ENCODE data around the gene IRGC.
"Not testable (repeated sequence)": the region's sequence is repeated elsewhere in the genome, so short reads cannot be mapped to it uniquely, and the experiment has no call there.

The IRGC gene

DNA sequence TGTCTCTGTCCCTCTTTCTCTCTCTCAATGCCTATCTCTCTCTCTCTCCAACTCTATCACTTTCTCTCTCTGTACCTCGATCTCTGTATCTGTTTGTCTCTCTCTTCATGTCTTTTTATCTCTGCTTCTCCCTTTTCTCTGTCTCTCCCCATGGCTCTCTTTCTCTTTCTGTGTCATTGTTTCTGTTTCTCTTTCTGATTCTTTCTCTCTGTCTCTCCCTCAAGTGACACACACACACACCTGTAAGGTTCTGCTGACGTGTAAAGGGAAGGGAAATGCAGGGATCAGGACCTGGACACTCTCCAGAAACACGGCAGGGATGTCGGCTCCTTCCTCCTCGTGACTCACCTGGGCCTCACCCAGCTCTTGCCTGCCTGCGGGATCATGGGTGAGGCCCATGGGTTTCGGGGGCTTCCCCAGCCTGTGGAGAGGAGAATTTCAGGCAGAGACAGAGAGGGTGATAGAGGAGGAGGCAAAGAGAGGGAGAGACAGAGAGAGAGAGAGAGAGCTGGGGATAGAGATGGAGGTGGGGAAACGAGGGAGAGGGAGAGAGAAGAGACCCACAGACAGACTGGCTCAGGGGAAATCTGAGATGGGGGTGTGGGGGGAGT is 40.5 kb upstream of the IRGC start:
- TF ChIP-seq, protein P1, sequence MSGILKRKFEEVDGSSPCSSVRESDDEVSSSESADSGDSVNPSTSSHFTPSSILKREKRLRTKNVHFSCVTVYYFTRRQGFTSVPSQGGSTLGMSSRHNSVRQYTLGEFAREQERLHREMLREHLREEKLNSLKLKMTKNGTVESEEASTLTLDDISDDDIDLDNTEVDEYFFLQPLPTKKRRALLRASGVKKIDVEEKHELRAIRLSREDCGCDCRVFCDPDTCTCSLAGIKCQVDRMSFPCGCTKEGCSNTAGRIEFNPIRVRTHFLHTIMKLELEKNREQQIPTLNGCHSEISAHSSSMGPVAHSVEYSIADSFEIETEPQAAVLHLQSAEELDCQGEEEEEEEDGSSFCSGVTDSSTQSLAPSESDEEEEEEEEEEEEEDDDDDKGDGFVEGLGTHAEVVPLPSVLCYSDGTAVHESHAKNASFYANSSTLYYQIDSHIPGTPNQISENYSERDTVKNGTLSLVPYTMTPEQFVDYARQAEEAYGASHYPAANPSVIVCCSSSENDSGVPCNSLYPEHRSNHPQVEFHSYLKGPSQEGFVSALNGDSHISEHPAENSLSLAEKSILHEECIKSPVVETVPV (CRISPR knock-in tag; IDR thresholded peaks at IDR 0.05) = no peak
- TF ChIP-seq, protein P2, sequence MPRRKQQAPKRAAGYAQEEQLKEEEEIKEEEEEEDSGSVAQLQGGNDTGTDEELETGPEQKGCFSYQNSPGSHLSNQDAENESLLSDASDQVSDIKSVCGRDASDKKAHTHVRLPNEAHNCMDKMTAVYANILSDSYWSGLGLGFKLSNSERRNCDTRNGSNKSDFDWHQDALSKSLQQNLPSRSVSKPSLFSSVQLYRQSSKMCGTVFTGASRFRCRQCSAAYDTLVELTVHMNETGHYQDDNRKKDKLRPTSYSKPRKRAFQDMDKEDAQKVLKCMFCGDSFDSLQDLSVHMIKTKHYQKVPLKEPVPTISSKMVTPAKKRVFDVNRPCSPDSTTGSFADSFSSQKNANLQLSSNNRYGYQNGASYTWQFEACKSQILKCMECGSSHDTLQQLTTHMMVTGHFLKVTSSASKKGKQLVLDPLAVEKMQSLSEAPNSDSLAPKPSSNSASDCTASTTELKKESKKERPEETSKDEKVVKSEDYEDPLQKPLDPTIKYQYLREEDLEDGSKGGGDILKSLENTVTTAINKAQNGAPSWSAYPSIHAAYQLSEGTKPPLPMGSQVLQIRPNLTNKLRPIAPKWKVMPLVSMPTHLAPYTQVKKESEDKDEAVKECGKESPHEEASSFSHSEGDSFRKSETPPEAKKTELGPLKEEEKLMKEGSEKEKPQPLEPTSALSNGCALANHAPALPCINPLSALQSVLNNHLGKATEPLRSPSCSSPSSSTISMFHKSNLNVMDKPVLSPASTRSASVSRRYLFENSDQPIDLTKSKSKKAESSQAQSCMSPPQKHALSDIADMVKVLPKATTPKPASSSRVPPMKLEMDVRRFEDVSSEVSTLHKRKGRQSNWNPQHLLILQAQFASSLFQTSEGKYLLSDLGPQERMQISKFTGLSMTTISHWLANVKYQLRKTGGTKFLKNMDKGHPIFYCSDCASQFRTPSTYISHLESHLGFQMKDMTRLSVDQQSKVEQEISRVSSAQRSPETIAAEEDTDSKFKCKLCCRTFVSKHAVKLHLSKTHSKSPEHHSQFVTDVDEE (CRISPR knock-in tag; IDR thresholded peaks at IDR 0.05) = no peak
- no peak for TF ChIP-seq ZC3H10 (CRISPR knock-in tag; IDR thresholded peaks at IDR 0.05)
- ATAC-seq = peak; percentile 48

DNA sequence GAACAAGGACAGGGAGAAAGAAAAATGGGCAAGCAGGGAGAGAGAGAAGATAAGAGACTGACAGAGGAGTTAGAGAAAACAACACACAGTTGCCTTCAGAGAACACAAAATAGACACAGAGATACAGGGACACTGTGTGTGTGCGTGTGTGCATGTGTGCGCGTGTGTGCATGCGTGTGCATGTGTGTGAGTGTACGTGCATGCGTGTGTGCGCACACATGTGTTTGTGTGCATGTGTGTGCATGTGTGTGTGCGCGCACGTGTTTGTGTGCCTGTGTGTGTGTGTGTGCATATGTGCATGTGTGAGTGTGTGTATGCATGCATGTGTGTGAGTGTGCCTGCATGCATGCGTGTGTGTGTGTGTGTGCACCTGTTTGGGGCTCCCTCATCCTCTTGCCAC is 40.0 kb upstream of the IRGC start:
- no peak for ATAC-seq
- no peak for TF ChIP-seq ZNF70 (CRISPR knock-in tag; IDR thresholded peaks at IDR 0.05)
- no peak for TF ChIP-seq ARNTL (CRISPR knock-in tag; IDR thresholded peaks at IDR 0.05; ENCODE audit: borderline replicate concordance, low read depth)
- TF ChIP-seq, protein P3, sequence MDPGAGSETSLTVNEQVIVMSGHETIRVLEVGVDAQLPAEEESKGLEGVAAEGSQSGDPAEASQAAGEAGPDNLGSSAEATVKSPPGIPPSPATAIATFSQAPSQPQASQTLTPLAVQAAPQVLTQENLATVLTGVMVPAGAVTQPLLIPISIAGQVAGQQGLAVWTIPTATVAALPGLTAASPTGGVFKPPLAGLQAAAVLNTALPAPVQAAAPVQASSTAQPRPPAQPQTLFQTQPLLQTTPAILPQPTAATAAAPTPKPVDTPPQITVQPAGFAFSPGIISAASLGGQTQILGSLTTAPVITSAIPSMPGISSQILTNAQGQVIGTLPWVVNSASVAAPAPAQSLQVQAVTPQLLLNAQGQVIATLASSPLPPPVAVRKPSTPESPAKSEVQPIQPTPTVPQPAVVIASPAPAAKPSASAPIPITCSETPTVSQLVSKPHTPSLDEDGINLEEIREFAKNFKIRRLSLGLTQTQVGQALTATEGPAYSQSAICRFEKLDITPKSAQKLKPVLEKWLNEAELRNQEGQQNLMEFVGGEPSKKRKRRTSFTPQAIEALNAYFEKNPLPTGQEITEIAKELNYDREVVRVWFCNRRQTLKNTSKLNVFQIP (CRISPR knock-in tag; IDR thresholded peaks at IDR 0.05; ENCODE audit: borderline replicate concordance, low read depth) = no peak
- TF ChIP-seq, protein P1 (CRISPR knock-in tag; IDR thresholded peaks at IDR 0.05) = no peak
- TF ChIP-seq ESRRG (CRISPR knock-in tag; IDR thresholded peaks at IDR 0.05) = no peak

DNA sequence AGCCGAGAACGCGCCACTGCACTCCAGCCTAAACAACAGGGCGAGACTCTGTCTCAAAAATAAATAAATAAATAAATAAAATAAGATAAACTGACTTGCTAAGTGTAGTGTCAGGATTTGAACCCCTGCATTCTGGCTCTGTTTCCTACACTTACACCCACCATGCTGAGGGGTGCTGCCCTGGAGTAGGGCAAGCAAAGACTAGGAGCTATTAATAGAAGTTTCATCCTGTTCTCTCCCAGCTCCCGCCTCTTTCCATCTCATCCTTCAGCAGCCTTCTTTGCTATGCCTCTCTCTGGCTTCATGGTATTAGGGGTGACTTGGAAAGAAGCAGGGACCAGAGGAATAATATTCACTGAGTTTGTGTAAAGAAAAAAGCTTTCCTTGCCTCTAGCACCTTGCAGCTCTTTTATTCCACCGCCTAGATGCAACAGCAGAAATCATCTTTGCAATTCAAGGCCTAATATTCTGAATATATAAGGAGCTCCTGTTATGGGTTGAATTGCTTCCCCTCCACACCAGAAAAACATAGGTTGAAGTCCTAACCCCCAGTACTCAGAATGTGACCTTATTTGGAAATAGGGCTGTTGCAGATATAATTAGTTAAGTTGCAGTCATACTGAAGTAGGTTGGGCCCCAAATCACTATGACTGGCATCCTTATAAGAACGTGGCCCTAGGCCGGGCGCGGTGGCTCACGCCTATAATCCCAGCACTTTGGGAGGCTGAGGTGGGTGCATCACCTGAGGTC is 37.2 kb upstream of the IRGC start:
- no peak for ATAC-seq
- TF ChIP-seq CSDC2 (CRISPR knock-in tag; IDR thresholded peaks at IDR 0.05) (no peak), ZNF70 (CRISPR knock-in tag; IDR thresholded peaks at IDR 0.05) (no peak)

DNA sequence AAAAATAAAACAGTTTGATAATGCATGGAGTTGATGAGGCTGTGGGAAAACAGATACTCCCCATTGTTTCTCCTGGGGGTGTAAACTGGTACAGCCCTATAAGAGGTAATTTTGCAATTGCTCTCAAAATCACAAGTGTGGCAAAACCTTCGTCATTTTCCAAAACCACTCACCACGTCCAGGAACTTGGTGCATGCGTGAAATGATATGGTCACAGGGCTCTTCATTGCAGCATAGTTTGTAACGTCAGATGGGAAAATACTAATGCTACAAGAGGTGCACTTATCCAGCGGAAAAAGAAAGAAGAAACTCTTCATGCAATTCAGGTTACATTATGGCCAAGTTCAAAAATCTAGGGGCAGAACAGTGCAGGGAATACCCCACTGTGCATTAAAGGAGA is 34.1 kb upstream of the IRGC start:
- TF ChIP-seq, protein P3 (CRISPR knock-in tag; IDR thresholded peaks at IDR 0.05; ENCODE audit: borderline replicate concordance, low read depth) = no peak
- TF ChIP-seq PPARA (CRISPR knock-in tag; IDR thresholded peaks at IDR 0.05; ENCODE audit: borderline replicate concordance) = no peak
- TF ChIP-seq, protein P2 (CRISPR knock-in tag; IDR thresholded peaks at IDR 0.05) = no peak
- no peak for TF ChIP-seq OSR1 (CRISPR knock-in tag; IDR thresholded peaks at IDR 0.05)
- no peak for TF ChIP-seq ZFP3 (CRISPR knock-in tag; IDR thresholded peaks at IDR 0.05)
- TF ChIP-seq, protein P1 (CRISPR knock-in tag; IDR thresholded peaks at IDR 0.05) = no peak
- TF ChIP-seq RARB (CRISPR knock-in tag; IDR thresholded peaks at IDR 0.05) = no peak
- TF ChIP-seq ZNF8 (CRISPR knock-in tag; IDR thresholded peaks at IDR 0.05) = no peak
- TF ChIP-seq ZFP30 (CRISPR knock-in tag; IDR thresholded peaks at IDR 0.05) = no peak
- no peak for TF ChIP-seq ZC3H10 (CRISPR knock-in tag; IDR thresholded peaks at IDR 0.05)
- TF ChIP-seq BACH2 (CRISPR knock-in tag; IDR thresholded peaks at IDR 0.05; ENCODE audit: borderline replicate concordance) = no peak
- ATAC-seq = no peak

DNA sequence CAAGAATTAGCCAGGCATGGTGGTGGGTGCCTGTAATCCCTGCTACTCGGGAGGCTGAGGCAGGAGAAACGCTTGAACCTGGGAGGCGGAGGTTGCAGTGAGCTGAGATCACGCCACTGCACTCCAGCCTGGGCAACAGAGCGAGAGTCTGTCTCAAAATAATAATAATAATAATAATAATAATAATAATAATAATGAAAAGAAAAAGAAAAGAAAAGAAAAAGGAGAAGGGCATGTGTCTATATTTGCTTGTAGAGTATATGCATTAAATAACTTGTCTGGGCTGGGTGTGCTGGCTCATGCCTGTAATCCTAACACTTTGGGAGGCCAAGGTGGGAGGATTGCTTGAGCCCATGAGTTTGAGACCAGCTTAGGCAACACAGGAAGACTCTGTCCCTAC is 33.6 kb upstream of the IRGC start:
- not testable (repeated sequence) for ATAC-seq
